SU-DHL-6 (cell line): ENCODE results near the gene TXLNG.

Experiments
- EZH2phosphoT487 ChIP-seq: fragments of 200-600 bp; sonication (generic), shearing (Covaris generic); conservative IDR thresholded peaks from 2 replicates; pipeline ENCODE4 v1.6.1; 2018; ENCODE audit warnings: mild to moderate bottlenecking, antibody characterized with exemption, low read length, moderate library complexity, mixed read lengths
- TF ChIP-seq, protein P1 (sequence below): fragments of 200-600 bp; sonication (generic); IDR thresholded peaks from one replicate; pipeline ENCODE4 v1.5.1; 2017; ENCODE audit warnings: antibody characterized with exemption, mild to moderate bottlenecking, low read length, moderate library complexity; ENCODE audit not compliant: insufficient read depth, poor library complexity, severe bottlenecking

DNA sequence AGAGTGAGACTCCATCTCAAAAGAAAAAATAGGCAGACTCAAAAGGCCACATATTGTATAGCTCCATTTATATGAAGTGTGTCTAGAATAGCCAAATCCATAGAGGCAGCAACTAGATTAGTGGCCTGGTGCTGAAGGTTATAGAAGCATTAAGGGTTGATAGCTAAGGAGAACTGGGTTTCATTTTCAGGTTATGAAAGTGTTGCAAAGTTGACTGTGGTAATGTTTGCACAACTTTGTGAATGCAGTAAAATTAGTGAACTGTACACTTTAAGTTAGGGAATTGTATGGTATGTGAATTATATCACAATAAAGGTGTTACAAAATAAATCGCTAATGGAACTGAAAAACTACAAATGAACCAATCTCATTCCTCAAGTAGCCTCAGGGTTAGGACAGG, 28.3 kb downstream of the TXLNG start:
- TF ChIP-seq, protein P1, sequence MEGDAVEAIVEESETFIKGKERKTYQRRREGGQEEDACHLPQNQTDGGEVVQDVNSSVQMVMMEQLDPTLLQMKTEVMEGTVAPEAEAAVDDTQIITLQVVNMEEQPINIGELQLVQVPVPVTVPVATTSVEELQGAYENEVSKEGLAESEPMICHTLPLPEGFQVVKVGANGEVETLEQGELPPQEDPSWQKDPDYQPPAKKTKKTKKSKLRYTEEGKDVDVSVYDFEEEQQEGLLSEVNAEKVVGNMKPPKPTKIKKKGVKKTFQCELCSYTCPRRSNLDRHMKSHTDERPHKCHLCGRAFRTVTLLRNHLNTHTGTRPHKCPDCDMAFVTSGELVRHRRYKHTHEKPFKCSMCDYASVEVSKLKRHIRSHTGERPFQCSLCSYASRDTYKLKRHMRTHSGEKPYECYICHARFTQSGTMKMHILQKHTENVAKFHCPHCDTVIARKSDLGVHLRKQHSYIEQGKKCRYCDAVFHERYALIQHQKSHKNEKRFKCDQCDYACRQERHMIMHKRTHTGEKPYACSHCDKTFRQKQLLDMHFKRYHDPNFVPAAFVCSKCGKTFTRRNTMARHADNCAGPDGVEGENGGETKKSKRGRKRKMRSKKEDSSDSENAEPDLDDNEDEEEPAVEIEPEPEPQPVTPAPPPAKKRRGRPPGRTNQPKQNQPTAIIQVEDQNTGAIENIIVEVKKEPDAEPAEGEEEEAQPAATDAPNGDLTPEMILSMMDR, result no peak
- TF ChIP-seq EZH2phosphoT487, result no peak
